Astrocyte (in vitro differentiated cells and primary cell): ENCODE measurements around the gene C3. TPM values are rescaled to one million over a fixed set of nuclear protein-coding genes. Genes with fewer than 3 reads are reported as not detected.
A peak's percentile ranks its signal among the peaks of the same experiment; 100 is the strongest.

ENCODE experiments used
- DNase-seq: peaks from one replicate; pipeline ENCODE4 v3.0.0-alpha.2; 2010; ENCODE audit warnings: low read depth
- FAIRE-seq: peaks from 2 replicates; lab custom pipeline; 2011; peaks lifted over from hg19 to GRCh38; lab: Jason Lieb, UNC
- H2AFZ ChIP-seq: 2 replicates; pipeline ENCODE4 v1.6.0; 2012; ENCODE audit warnings: low read depth, low read length, inconsistent platforms
- H3K27ac ChIP-seq: 2 replicates; pipeline ENCODE4 v1.5.1; 2011; ENCODE audit warnings: low read depth, low read length, inconsistent platforms
- H3K27me3 ChIP-seq: 2 replicates; pipeline ENCODE4 v1.6.0; 2011; ENCODE audit warnings: low read length, inconsistent platforms; ENCODE audit not compliant: insufficient read depth
- H3K36me3 ChIP-seq: 2 replicates; pipeline ENCODE4 v1.5.1; 2011; ENCODE audit warnings: low read length, inconsistent platforms; ENCODE audit not compliant: insufficient read depth
- H3K4me1 ChIP-seq: 2 replicates; pipeline ENCODE4 v1.5.1; 2011; ENCODE audit warnings: low read length, inconsistent platforms; ENCODE audit not compliant: insufficient read depth
- H3K4me2 ChIP-seq: 2 replicates; pipeline ENCODE4 v1.6.0; 2012; ENCODE audit warnings: low read length, inconsistent platforms
- H3K4me3 ChIP-seq: 2 replicates; pipeline ENCODE4 v1.5.1; 2011; ENCODE audit warnings: low read depth, mild to moderate bottlenecking, low read length, inconsistent platforms; ENCODE audit not compliant: insufficient read depth
- H3K79me2 ChIP-seq: 2 replicates; pipeline ENCODE4 v1.6.0; 2012; ENCODE audit warnings: mild to moderate bottlenecking, low read length, inconsistent platforms; ENCODE audit not compliant: insufficient read depth
- H3K9ac ChIP-seq: 2 replicates; pipeline ENCODE4 v1.6.0; 2012; ENCODE audit warnings: mild to moderate bottlenecking, low read length, inconsistent platforms
- H3K9me3 ChIP-seq: 2 replicates; pipeline ENCODE4 v1.5.1; 2012; ENCODE audit warnings: low read depth, mild to moderate bottlenecking, low read length, inconsistent platforms; ENCODE audit not compliant: insufficient read depth
- H4K20me1 ChIP-seq: 2 replicates; pipeline ENCODE4 v1.6.0; 2012; ENCODE audit warnings: low read length, inconsistent platforms; ENCODE audit not compliant: insufficient read depth
- H3K27ac Mint-ChIP-seq: one replicate; pipeline ENCODE4 v1.8.0; 2021; ENCODE audit warnings: mild to moderate bottlenecking, mixed read lengths; ENCODE audit not compliant: unreplicated experiment
- H3K27me3 Mint-ChIP-seq: one replicate; pipeline ENCODE4 v1.8.0; 2021; ENCODE audit warnings: low read depth, mixed read lengths; ENCODE audit not compliant: unreplicated experiment
- H3K36me3 Mint-ChIP-seq: one replicate; pipeline ENCODE4 v1.8.0; 2021; ENCODE audit warnings: low read depth, mixed read lengths; ENCODE audit not compliant: unreplicated experiment
- H3K4me1 Mint-ChIP-seq: one replicate; pipeline ENCODE4 v1.8.0; 2021; ENCODE audit warnings: low read depth, mixed read lengths; ENCODE audit not compliant: unreplicated experiment
- H3K4me3 Mint-ChIP-seq: one replicate; pipeline ENCODE4 v1.8.0; 2021; ENCODE audit warnings: mild to moderate bottlenecking, moderate library complexity, mixed read lengths; ENCODE audit not compliant: unreplicated experiment
- H3K9me3 Mint-ChIP-seq: one replicate; pipeline ENCODE4 v1.8.0; 2021; ENCODE audit warnings: mild to moderate bottlenecking, mixed read lengths; ENCODE audit not compliant: unreplicated experiment
- CTCF ChIP-seq: IDR thresholded peaks from 2 replicates; pipeline ENCODE4 v1.5.1; 2011; ENCODE audit warnings: low read depth, mild to moderate bottlenecking, inconsistent platforms, low read length, moderate library complexity; ENCODE audit not compliant: insufficient read depth
- EZH2 ChIP-seq: IDR thresholded peaks from 2 replicates; pipeline ENCODE4 v1.6.1; 2012; ENCODE audit warnings: mild to moderate bottlenecking, low read length, inconsistent platforms; ENCODE audit not compliant: insufficient read depth
- total RNA-seq: library from RNA; stranded (reverse); gene quantifications from 2 replicates; pipeline ENCODE4 v1.2.1, GENCODE V29; 2021

Gene C3
- total RNA-seq, 1 donor from 2014 or later: 2.4 TPM

DNA sequence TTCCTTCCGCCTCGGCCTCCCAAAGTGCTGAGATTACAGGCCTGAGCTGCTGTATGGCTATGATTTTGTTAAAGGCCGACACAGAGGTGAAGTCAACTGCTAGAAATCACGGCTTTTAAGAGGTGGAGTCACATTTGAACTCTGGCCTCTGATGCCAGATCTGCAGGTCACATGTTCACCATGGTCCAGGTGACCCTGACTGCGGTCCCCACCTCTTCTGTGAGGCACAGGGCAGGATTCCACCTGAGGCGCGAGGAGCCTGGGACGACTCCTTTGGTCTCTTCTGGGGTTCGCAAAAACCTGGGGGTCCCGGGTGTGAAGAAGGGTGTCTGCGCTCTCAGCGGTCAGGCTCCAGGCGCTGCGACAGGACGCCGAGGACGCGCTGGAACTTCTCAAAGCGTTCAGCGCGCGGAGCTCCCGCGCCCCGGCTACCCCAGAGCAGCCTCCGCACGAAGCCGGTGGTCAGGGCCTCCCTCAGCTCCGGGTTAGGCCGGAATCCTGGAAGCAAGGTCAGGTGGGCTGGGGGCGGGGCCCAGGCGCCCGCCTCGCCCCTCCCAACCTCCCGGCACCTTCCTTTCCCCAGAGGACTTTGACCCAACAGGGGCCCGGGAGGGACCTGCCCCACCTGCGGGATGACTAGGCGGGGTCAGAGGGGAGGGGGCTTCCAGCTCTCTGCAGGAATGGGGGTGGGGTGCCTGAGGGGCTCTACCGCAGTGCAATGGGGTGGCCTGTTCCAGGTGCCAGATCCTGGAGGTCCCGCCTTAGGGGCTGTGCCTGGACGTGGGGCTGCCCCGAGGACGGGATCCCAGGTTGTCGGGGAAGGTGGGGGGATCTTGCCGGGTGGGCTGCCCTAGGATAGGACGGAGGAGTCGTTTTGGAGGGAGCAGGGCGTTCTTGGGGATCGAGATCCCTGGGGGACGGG is 32.1 kb upstream of the C3 start:
- Mint-ChIP-seq H3K36me3 (peaks cover 11% of the 10 kb centered on the region), H3K9me3 (no peaks in the 10 kb centered on the region), H3K27ac (no peak overlapping the region), H3K4me3 (no peak overlapping the region), H3K4me1 (peaks cover 1% of the 10 kb centered on the region), H3K27me3 (no peaks in the 10 kb centered on the region)
- Histone ChIP-seq H3K27ac (no peak overlapping the region), H4K20me1 (peaks cover 5% of the 10 kb centered on the region), H3K4me2 (peak overlapping the region; percentile 87), H2AFZ (peak overlapping the region; percentile 67), H3K27me3 (no peaks in the 10 kb centered on the region), H3K4me1 (peaks cover 6% of the 10 kb centered on the region), H3K4me3 (no peak overlapping the region), H3K79me2 (no peaks in the 10 kb centered on the region), H3K36me3 (peaks cover 21% of the 10 kb centered on the region), H3K9ac (no peak overlapping the region), H3K9me3 (no peaks in the 10 kb centered on the region)
- no peak for TF ChIP-seq EZH2
- TF ChIP-seq CTCF: no peak
- no peak for DNase-seq
- FAIRE-seq: no peak

- no peak overlapping the region for H3K9ac ChIP-seq
- no peak overlapping the region for H3K4me3 ChIP-seq
- H3K36me3 ChIP-seq: peaks cover 28% of the 10 kb centered on the region
- H3K4me2 ChIP-seq: no peak overlapping the region
- no peak overlapping the region for H2AFZ ChIP-seq
- Mint-ChIP-seq H3K27me3 (no peaks in the 10 kb centered on the region), H3K27ac (no peak overlapping the region), H3K36me3 (peaks cover 11% of the 10 kb centered on the region), H3K9me3 (no peaks in the 10 kb centered on the region), H3K4me1 (peaks cover 1% of the 10 kb centered on the region), H3K4me3 (no peak overlapping the region)
- H3K9me3 ChIP-seq: no peaks in the 10 kb centered on the region
- peaks cover 6% of the 10 kb centered on the region for H3K4me1 ChIP-seq
- no peaks in the 10 kb centered on the region for H3K79me2 ChIP-seq
- no peaks in the 10 kb centered on the region for H3K27me3 ChIP-seq
- peaks cover 5% of the 10 kb centered on the region for H4K20me1 ChIP-seq
- no peak for TF ChIP-seq EZH2
- no peak for TF ChIP-seq CTCF
- FAIRE-seq (no peak), DNase-seq (no peak)
- no peak overlapping the region for H3K27ac ChIP-seq
Measured at GRCh38 chr19:6751189-6751588, 30.7 kb upstream of the C3 start.

GRCh38 chr19:6750062-6750461 is 29.6 kb upstream of the C3 start:
- peaks cover 30% of the 10 kb centered on the region for H3K36me3 ChIP-seq
- Mint-ChIP-seq H3K4me3 (no peak overlapping the region), H3K36me3 (peaks cover 14% of the 10 kb centered on the region)

More at GRCh38 chr19:6750062-6750461, 29.6 kb upstream of the C3 start:
- FAIRE-seq (no peak), DNase-seq (no peak)
- peaks cover 12% of the 10 kb centered on the region for H3K4me1 ChIP-seq
- peaks cover 3% of the 10 kb centered on the region for H3K9me3 Mint-ChIP-seq
- H3K27me3 Mint-ChIP-seq: no peaks in the 10 kb centered on the region
- no peaks in the 10 kb centered on the region for H3K79me2 ChIP-seq
- no peaks in the 10 kb centered on the region for H3K27me3 ChIP-seq
- no peak overlapping the region for H2AFZ ChIP-seq
- no peak overlapping the region for H3K4me3 ChIP-seq
- TF ChIP-seq EZH2: no peak
- TF ChIP-seq CTCF: no peak
- no peak overlapping the region for H3K4me2 ChIP-seq
- no peaks in the 10 kb centered on the region for H3K9me3 ChIP-seq
- H4K20me1 ChIP-seq: peaks cover 11% of the 10 kb centered on the region
- no peak overlapping the region for H3K27ac Mint-ChIP-seq
- peaks cover 8% of the 10 kb centered on the region for H3K4me1 Mint-ChIP-seq
- H3K27ac ChIP-seq: no peak overlapping the region
- H3K9ac ChIP-seq: no peak overlapping the region
